ENCODE results near the gene OGFOD3. TPM values are rescaled to one million over a fixed set of nuclear protein-coding genes. Genes with fewer than 3 reads are reported as not detected.

The OGFOD3 gene
- total RNA-seq, 1 experiment from 2014 or later, result 26.6 TPM

DNA sequence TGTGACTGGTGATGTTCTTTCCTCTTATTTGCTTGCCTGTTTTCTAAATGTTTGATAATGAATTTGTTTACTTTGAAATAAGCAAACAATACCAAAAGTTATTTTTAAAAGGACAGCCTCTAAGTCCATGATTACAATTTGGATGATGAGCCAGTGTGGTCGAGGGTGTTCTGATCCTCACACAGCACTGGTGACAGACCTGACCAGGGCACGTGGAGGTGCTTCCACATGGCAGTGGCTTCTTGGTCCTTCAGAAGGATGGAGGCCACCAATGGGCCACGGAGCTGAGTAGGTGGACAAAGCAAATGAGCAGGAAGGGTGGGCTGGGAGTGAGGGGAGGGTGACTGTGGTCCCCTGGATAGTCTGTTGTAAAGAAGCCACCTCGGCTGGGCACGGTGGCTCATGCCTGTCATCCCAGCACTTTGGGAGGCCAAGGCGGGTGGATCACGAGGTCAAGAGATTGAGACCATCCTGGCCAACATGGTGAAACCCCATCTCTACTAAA lies 63.5 kb downstream of the OGFOD3 start:
- Histone ChIP-seq H3K4me2 (no peak overlapping the region), H3K27ac (no peak overlapping the region), H4K20me1 (ENCODE audit: insufficient read depth) (no peaks in the 10 kb centered on the region), H3K36me3 (ENCODE audit: low read depth) (no peaks in the 10 kb centered on the region), H3K9me3 (ENCODE audit: insufficient read depth, low read depth) (no peaks in the 10 kb centered on the region), H3F3A (ENCODE audit: insufficient read depth, low read depth) (peaks cover 8% of the 10 kb centered on the region), H3K4me3 (no peak overlapping the region), H3K27me3 (ENCODE audit: insufficient read depth, low read depth) (no peaks in the 10 kb centered on the region), H3K9me2 (ENCODE audit: insufficient read depth) (no peaks in the 10 kb centered on the region), H3K4me1 (replicated peaks; ENCODE audit: insufficient read depth) (no peaks in the 10 kb centered on the region), H2AFZ (no peak overlapping the region), H3K79me2 (ENCODE audit: low read depth) (no peaks in the 10 kb centered on the region)
- no peak for DNase-seq
- ChIA-PET CTCF (no interaction called here), POLR2A (ENCODE audit: unreplicated experiment) (no interaction called here)
- TF ChIP-seq, protein P1, sequence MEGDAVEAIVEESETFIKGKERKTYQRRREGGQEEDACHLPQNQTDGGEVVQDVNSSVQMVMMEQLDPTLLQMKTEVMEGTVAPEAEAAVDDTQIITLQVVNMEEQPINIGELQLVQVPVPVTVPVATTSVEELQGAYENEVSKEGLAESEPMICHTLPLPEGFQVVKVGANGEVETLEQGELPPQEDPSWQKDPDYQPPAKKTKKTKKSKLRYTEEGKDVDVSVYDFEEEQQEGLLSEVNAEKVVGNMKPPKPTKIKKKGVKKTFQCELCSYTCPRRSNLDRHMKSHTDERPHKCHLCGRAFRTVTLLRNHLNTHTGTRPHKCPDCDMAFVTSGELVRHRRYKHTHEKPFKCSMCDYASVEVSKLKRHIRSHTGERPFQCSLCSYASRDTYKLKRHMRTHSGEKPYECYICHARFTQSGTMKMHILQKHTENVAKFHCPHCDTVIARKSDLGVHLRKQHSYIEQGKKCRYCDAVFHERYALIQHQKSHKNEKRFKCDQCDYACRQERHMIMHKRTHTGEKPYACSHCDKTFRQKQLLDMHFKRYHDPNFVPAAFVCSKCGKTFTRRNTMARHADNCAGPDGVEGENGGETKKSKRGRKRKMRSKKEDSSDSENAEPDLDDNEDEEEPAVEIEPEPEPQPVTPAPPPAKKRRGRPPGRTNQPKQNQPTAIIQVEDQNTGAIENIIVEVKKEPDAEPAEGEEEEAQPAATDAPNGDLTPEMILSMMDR (conservative IDR thresholded peaks at IDR 0.05), result no peak
- no peak for TF ChIP-seq EZH2 (IDR thresholded peaks at IDR 0.05; ENCODE audit: low read depth)
- intact Hi-C loops (cut with micrococcal nuclease; ENCODE audit: unreplicated experiment), result loop anchor here (5.0 to 10.0 kb wide), 5 partner anchors 57 to 530 kb away; no protein-coding TSS in a partner anchor
- BruUV-seq (replicated peaks), result no TSS peak

DNA sequence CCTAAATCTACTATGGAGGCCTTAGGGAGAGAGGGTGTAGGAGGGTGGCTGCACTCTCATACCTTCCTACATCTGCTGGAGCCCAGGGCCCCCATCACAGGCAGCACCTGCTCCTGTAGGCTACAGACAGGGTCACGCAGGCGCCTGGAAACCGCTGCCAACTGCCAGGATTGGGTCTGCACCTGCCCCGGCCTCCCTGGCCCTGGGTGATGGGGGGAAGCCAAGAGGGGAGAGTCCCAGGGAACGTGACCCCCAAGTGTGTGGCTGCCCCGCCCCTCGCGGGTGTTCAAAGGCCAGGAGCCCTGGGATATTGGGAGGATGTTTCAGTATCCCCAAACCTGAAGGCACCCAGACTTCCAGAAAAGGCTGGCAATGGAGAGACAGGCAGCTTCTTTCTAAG lies 64.9 kb downstream of the OGFOD3 start:
- Histone ChIP-seq H3K79me2 (ENCODE audit: low read depth) (no peaks in the 10 kb centered on the region), H3F3A (ENCODE audit: insufficient read depth, low read depth) (peaks cover 8% of the 10 kb centered on the region), H3K4me3 (no peak overlapping the region), H3K4me2 (no peak overlapping the region), H3K27me3 (ENCODE audit: insufficient read depth, low read depth) (no peaks in the 10 kb centered on the region), H2AFZ (no peak overlapping the region), H3K9me2 (ENCODE audit: insufficient read depth) (no peaks in the 10 kb centered on the region), H4K20me1 (ENCODE audit: insufficient read depth) (no peaks in the 10 kb centered on the region), H3K4me1 (replicated peaks; ENCODE audit: insufficient read depth) (no peaks in the 10 kb centered on the region), H3K9me3 (ENCODE audit: insufficient read depth, low read depth) (no peaks in the 10 kb centered on the region), H3K36me3 (ENCODE audit: low read depth) (no peaks in the 10 kb centered on the region), H3K27ac (no peak overlapping the region)
- intact Hi-C loops (cut with micrococcal nuclease; ENCODE audit: unreplicated experiment), result loop anchor here (2.0 to 10.0 kb wide), 6 partner anchors 59 to 531 kb away; no protein-coding TSS in a partner anchor
- ChIA-PET CTCF (no interaction called here), POLR2A (ENCODE audit: unreplicated experiment) (no interaction called here)
- DNase-seq, result no peak
- BruUV-seq (replicated peaks), result no TSS peak
- no peak for TF ChIP-seq EZH2 (IDR thresholded peaks at IDR 0.05; ENCODE audit: low read depth)
- TF ChIP-seq, protein P1 (conservative IDR thresholded peaks at IDR 0.05), result no peak

DNA sequence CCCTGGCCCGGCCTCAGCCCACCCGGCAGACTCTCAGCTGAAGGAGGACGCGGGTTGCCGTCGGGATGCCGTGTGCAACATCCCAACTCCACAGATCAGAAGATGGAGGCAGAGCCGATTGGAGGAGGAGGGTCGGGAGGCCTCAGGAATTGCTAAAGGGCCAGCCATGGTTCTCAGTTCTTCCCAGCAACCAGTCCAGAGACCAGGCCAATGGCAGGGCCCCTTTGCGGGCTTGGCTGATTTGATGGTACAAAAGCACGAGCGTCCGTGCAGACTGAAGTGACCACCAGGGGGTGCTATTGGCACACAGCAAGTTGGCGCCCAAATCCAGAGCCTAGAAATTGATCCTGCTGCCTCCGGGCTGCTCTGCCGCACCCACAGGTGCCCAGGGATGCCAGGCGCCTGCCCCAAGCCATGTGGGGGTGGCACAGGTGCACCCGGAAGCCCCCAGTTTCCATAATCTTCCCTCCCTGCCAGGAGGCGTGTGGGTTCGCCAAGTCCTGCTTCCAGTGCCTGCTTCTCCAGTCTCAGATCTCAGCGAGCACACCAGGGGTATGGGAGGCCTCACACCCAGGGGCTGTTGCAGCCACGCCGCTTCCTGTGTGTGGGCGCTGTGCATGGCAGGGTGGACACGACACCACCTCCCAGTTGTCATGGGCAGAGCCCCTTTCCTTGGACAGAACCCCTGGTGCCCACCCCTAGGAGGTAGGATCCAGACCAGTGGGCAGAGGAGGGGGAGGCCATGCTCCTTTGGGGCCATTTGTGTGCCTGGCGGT lies 66.5 kb downstream of the OGFOD3 start:
- Histone ChIP-seq H3K36me3 (ENCODE audit: low read depth) (no peaks in the 10 kb centered on the region), H3K27me3 (ENCODE audit: insufficient read depth, low read depth) (no peaks in the 10 kb centered on the region), H4K20me1 (ENCODE audit: insufficient read depth) (no peaks in the 10 kb centered on the region), H3K79me2 (ENCODE audit: low read depth) (no peaks in the 10 kb centered on the region), H3F3A (ENCODE audit: insufficient read depth, low read depth) (no peaks in the 10 kb centered on the region; the same call in 1 of the 2 replicates), H2AFZ (no peak overlapping the region), H3K4me3 (no peak overlapping the region), H3K4me1 (replicated peaks; ENCODE audit: insufficient read depth) (no peaks in the 10 kb centered on the region), H3K27ac (no peak overlapping the region), H3K9me3 (ENCODE audit: insufficient read depth, low read depth) (no peaks in the 10 kb centered on the region), H3K4me2 (0 out of 2 replicates have a peak overlapping the region, but pooled peaks have one; percentile 10), H3K9me2 (ENCODE audit: insufficient read depth) (no peaks in the 10 kb centered on the region)
- peak; percentile 63 to 78 for DNase-seq
- POLR2A ChIA-PET (ENCODE audit: unreplicated experiment), result no interaction called here
- TF ChIP-seq EZH2 (IDR thresholded peaks at IDR 0.05; ENCODE audit: low read depth), result no peak
- TF ChIP-seq, protein P1 (conservative IDR thresholded peaks at IDR 0.05), result peak; percentile 81
- no TSS peak for BruUV-seq (replicated peaks)
- CTCF ChIA-PET, result interaction anchor here (0.6 to 1.2 kb wide), 2 partner anchors 184 to 740 kb away, joined by 3 to 6 read pairs; no protein-coding TSS in a partner anchor
- intact Hi-C loops (cut with micrococcal nuclease; ENCODE audit: unreplicated experiment), result loop anchor here (2.0 to 10.0 kb wide), 6 partner anchors 60 to 533 kb away; no protein-coding TSS in a partner anchor

Data from PC-9 (cell line).